ENCODE data around the gene CNTFR. TPM values are rescaled to one million over a fixed set of nuclear protein-coding genes. Genes with fewer than 3 reads are reported as not detected.

Gene CNTFR
- total and polyA plus RNA-seq, 10 of the 15 experiments (the other 5 are each of a cell fraction or from before 2014, with no cell fraction given): not detected

DNA sequence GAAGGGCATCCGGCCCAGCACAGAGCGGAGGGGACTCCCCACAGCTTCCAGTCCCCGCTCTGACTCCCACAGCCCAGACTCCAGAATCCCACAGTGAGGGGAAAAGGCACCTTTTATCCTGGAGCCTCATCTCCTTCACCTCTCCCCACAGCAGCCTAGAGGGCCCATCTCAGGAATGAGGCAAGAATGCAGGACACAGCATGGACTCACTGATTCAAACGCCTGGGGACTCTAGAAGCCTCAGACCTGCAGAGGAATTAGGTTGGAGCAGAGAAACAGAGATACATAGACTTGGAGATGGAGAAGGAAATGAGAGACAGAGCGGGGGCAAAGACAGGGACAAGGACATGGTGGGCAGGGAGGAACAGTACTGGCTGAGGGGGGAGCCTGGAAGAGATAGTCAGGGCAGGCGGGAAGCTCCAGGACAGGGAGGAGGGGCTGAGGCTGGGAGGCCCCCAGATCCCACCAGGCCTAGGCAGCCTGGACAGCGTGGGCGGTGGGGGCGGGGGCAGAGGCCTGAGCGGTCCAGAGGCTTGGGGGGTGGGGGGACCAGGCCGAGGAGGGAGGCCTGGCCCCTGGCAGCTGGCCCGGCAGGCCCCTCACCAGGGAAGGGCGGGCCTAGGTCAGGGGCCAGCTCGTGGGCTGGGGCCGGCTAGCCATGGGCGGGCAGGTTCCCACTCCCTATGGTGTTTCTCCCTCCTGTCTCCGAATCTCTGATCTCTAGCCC, 15.8 kb downstream of the CNTFR start:
- CTCF ChIA-PET: interaction anchor here (0.6 kb wide), 1 partner anchor 26 kb away, joined by 3 read pairs; no protein-coding TSS in a partner anchor
- intact Hi-C loops (cut with micrococcal nuclease; ENCODE audit: unreplicated experiment): no loop called here
- Histone ChIP-seq H3K36me3 (ENCODE audit: control insufficient read depth in 2 of 2, insufficient read depth in 2 of 2, low read length in 1 of 2) (no peaks in the 10 kb centered on the region), H2AFZ (ENCODE audit: control insufficient read depth, low read depth, low read length) (no peak overlapping the region), H3K4me1 (ENCODE audit: control insufficient read depth, insufficient read depth, low read length) (no peaks in the 10 kb centered on the region), H3K79me2 (ENCODE audit: control insufficient read depth, insufficient read depth, low read length) (no peaks in the 10 kb centered on the region), H3K4me3 (no peak overlapping the region), H3K9ac (ENCODE audit: control insufficient read depth, insufficient read depth, low read length) (no peak overlapping the region), H3K4me2 (ENCODE audit: control insufficient read depth, insufficient read depth) (no peak overlapping the region), H4K20me1 (ENCODE audit: control insufficient read depth, insufficient read depth) (peaks cover 3% of the 10 kb centered on the region; the same call in 1 of the 2 replicates), H3K27me3 (replicated peaks in 1 of 2; ENCODE audit: control insufficient read depth in 2 of 2, insufficient read depth in 2 of 2, low read length in 1 of 2) (peaks cover 11% of the 10 kb centered on the region in 2 experiments; a peak in 3 of 4 replicates), H3K9me3 (replicated peaks; ENCODE audit: control insufficient read depth, insufficient read depth, low read length) (no peaks in the 10 kb centered on the region), H3K27ac (ENCODE audit: control insufficient read depth, insufficient read depth) (no peak overlapping the region)
- in situ Hi-C loops (cut with MboI): no loop called here
- ATAC-seq (no peak), FAIRE-seq (no peak), DNase-seq (ENCODE audit: low read depth, low spot score) (no peak)
- RAD21 ChIA-PET (ENCODE audit: unreplicated experiment): no interaction called here
- 25% methylated on average over 13 of the region's 17 CpGs for WGBS (ENCODE audit: insufficient coverage, insufficient replicate concordance, low lambda C conversion rate, missing lambda C conversion rate)
- no TSS peak for BruUV-seq (replicated peaks)
- TF ChIP-seq, protein P1, sequence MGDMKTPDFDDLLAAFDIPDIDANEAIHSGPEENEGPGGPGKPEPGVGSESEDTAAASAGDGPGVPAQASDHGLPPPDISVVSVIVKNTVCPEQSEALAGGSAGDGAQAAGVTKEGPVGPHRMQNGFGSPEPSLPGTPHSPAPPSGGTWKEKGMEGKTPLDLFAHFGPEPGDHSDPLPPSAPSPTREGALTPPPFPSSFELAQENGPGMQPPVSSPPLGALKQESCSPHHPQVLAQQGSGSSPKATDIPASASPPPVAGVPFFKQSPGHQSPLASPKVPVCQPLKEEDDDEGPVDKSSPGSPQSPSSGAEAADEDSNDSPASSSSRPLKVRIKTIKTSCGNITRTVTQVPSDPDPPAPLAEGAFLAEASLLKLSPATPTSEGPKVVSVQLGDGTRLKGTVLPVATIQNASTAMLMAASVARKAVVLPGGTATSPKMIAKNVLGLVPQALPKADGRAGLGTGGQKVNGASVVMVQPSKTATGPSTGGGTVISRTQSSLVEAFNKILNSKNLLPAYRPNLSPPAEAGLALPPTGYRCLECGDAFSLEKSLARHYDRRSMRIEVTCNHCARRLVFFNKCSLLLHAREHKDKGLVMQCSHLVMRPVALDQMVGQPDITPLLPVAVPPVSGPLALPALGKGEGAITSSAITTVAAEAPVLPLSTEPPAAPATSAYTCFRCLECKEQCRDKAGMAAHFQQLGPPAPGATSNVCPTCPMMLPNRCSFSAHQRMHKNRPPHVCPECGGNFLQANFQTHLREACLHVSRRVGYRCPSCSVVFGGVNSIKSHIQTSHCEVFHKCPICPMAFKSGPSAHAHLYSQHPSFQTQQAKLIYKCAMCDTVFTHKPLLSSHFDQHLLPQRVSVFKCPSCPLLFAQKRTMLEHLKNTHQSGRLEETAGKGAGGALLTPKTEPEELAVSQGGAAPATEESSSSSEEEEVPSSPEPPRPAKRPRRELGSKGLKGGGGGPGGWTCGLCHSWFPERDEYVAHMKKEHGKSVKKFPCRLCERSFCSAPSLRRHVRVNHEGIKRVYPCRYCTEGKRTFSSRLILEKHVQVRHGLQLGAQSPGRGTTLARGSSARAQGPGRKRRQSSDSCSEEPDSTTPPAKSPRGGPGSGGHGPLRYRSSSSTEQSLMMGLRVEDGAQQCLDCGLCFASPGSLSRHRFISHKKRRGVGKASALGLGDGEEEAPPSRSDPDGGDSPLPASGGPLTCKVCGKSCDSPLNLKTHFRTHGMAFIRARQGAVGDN (IDR thresholded peaks at IDR 0.05): no peak
- TF ChIP-seq RAD51 (IDR thresholded peaks at IDR 0.05) (no peak), IRF4 (IDR thresholded peaks at IDR 0.05; ENCODE audit: low read depth, low read length) (no peak), RUNX3 (IDR thresholded peaks at IDR 0.05; ENCODE audit: low read length) (no peak), TAF1 (IDR thresholded peaks at IDR 0.05; ENCODE audit: borderline replicate concordance, low read depth, low read length) (no peak), RCOR1 (conservative IDR thresholded peaks at IDR 0.05; ENCODE audit: low read depth, low read length) (no peak)
- TF ChIP-seq, protein P2, sequence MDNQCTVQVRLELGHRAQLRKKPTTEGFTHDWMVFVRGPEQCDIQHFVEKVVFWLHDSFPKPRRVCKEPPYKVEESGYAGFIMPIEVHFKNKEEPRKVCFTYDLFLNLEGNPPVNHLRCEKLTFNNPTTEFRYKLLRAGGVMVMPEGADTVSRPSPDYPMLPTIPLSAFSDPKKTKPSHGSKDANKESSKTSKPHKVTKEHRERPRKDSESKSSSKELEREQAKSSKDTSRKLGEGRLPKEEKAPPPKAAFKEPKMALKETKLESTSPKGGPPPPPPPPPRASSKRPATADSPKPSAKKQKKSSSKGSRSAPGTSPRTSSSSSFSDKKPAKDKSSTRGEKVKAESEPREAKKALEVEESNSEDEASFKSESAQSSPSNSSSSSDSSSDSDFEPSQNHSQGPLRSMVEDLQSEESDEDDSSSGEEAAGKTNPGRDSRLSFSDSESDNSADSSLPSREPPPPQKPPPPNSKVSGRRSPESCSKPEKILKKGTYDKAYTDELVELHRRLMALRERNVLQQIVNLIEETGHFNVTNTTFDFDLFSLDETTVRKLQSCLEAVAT (IDR thresholded peaks at IDR 0.05): no peak
- TF ChIP-seq, protein P3, sequence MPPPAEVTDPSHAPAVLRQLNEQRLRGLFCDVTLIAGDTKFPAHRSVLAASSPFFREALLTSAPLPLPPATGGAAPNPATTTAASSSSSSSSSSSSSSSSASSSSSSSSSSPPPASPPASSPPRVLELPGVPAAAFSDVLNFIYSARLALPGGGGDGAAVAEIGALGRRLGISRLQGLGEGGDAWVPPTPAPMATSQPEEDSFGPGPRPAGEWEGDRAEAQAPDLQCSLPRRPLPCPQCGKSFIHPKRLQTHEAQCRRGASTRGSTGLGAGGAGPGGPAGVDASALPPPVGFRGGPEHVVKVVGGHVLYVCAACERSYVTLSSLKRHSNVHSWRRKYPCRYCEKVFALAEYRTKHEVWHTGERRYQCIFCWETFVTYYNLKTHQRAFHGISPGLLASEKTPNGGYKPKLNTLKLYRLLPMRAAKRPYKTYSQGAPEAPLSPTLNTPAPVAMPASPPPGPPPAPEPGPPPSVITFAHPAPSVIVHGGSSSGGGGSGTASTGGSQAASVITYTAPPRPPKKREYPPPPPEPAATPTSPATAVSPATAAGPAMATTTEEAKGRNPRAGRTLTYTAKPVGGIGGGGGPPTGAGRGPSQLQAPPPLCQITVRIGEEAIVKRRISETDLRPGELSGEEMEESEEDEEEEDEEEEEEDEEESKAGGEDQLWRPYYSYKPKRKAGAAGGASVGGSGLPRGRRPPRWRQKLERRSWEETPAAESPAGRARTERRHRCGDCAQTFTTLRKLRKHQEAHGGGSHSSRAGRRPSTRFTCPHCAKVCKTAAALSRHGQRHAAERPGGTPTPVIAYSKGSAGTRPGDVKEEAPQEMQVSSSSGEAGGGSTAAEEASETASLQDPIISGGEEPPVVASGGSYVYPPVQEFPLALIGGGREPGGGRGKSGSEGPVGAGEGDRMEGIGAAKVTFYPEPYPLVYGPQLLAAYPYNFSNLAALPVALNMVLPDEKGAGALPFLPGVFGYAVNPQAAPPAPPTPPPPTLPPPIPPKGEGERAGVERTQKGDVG (CRISPR knock-in tag; IDR thresholded peaks at IDR 0.05): no peak
- TF ChIP-seq, protein P4, sequence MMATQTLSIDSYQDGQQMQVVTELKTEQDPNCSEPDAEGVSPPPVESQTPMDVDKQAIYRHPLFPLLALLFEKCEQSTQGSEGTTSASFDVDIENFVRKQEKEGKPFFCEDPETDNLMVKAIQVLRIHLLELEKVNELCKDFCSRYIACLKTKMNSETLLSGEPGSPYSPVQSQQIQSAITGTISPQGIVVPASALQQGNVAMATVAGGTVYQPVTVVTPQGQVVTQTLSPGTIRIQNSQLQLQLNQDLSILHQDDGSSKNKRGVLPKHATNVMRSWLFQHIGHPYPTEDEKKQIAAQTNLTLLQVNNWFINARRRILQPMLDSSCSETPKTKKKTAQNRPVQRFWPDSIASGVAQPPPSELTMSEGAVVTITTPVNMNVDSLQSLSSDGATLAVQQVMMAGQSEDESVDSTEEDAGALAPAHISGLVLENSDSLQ (IDR thresholded peaks at IDR 0.05): no peak
- TF ChIP-seq, protein P5, sequence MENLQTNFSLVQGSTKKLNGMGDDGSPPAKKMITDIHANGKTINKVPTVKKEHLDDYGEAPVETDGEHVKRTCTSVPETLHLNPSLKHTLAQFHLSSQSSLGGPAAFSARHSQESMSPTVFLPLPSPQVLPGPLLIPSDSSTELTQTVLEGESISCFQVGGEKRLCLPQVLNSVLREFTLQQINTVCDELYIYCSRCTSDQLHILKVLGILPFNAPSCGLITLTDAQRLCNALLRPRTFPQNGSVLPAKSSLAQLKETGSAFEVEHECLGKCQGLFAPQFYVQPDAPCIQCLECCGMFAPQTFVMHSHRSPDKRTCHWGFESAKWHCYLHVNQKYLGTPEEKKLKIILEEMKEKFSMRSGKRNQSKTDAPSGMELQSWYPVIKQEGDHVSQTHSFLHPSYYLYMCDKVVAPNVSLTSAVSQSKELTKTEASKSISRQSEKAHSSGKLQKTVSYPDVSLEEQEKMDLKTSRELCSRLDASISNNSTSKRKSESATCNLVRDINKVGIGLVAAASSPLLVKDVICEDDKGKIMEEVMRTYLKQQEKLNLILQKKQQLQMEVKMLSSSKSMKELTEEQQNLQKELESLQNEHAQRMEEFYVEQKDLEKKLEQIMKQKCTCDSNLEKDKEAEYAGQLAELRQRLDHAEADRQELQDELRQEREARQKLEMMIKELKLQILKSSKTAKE (IDR thresholded peaks at IDR 0.05; ENCODE audit: low read depth, poor library complexity, severe bottlenecking): no peak
- POLR2A ChIA-PET: no interaction called here
- SMC1A ChIA-PET (ENCODE audit: uncharacterized antibody, unreplicated experiment): interaction anchor here (0.6 kb wide), 1 partner anchor 9 kb away, joined by 3 read pairs; no protein-coding TSS in a partner anchor
